ENCODE data around the gene ADAM19. TPM values are rescaled to one million over a fixed set of nuclear protein-coding genes. Genes with fewer than 3 reads are reported as not detected.
"Not testable (repeated sequence)": the region's sequence is repeated elsewhere in the genome, so short reads cannot be mapped to it uniquely, and the experiment has no call there.

The ADAM19 gene
- total and polyA plus RNA-seq, 2 of the 4 experiments (the other 2 are of a cell fraction) = 35.5 to 49.2 TPM

GRCh38 chr5:157431544-157432200, 143.9 kb downstream of the ADAM19 start:
- CTCF ChIA-PET = interaction anchor here (0.6 to 1.3 kb wide), 10 partner anchors 9 to 157 kb away, joined by 3 to 8 read pairs (median 3); no protein-coding TSS in a partner anchor
- ATAC-seq (ENCODE audit: low read depth) (peak; percentile 98), DNase-seq (peak; percentile 69)
- POLR2A ChIA-PET (ENCODE audit: unreplicated experiment) = no interaction called here
- H3K18ac ChIP-seq (ENCODE audit: low read depth, low read length) = no peak overlapping the region
- H3K9me1 ChIP-seq (ENCODE audit: insufficient read depth, low read length) = no peaks in the 10 kb centered on the region
- no peak overlapping the region for H4K5ac ChIP-seq (ENCODE audit: low read depth, low read length)
- intact Hi-C loops (cut with micrococcal nuclease) (loop anchor here (1.0 to 2.0 kb wide), 5 partner anchors 45 to 312 kb away; partner anchors contain the start of gene LSM11), in situ Hi-C loops (cut with MboI; ENCODE audit: low sequenced_read_pairs) (no loop called here), dilution Hi-C loops (cut with HindIII; ENCODE audit: low sequenced_read_pairs, unreplicated experiment) (no loop called here)
- H4K20me1 ChIP-seq (ENCODE audit: insufficient read depth, low read length) = no peaks in the 10 kb centered on the region
- H2BK15ac ChIP-seq (ENCODE audit: low read depth, low read length) = no peak overlapping the region
- H3K27me3 ChIP-seq (ENCODE audit: control insufficient read depth, insufficient read depth, low read length) = no peaks in the 10 kb centered on the region
- no peaks in the 10 kb centered on the region for H3K4me1 ChIP-seq (ENCODE audit: control insufficient read depth, insufficient read depth, low read length)
- H3K14ac ChIP-seq (replicated peaks; ENCODE audit: low read depth, low read length) = no peak overlapping the region
- no peak overlapping the region for H3K9ac ChIP-seq (ENCODE audit: low read depth, low read length)
- no peak overlapping the region for H2AK9ac ChIP-seq (replicated peaks; ENCODE audit: low read depth, low read length, poor library complexity)
- H3K27ac ChIP-seq (ENCODE audit: insufficient read depth, low read length) = no peak overlapping the region
- WGBS, 2 experiments (ENCODE audit: extremely low coverage in 2 of 2, insufficient read length in 1 of 2) = 58% methylated on average over 2 of the region's 4 CpGs; no CpG with 5 or more reads in 1 of the 2 experiments
- H2BK120ac ChIP-seq (ENCODE audit: low read depth, low read length) = peak overlapping the region; percentile 14; the same call in 1 of the 2 replicates
- peak; percentile 72 for TF ChIP-seq SMC3 (IDR thresholded peaks at IDR 0.05; ENCODE audit: low read depth, low read length)
- no peak for TF ChIP-seq POLR2A (IDR thresholded peaks at IDR 0.05; ENCODE audit: low read depth, low read length)
- no peak for TF ChIP-seq MAFK (IDR thresholded peaks at IDR 0.05; ENCODE audit: low read depth, low read length)
- peak; percentile 65 for TF ChIP-seq RAD21 (IDR thresholded peaks at IDR 0.05; ENCODE audit: low read length)
- peak; percentile 59 for TF ChIP-seq CTCF (conservative IDR thresholded peaks at IDR 0.05; ENCODE audit: low read depth, low read length)
- BruUV-seq (replicated peaks) = no TSS peak
- no peak overlapping the region for H2BK20ac ChIP-seq (ENCODE audit: low read depth, low read length)
- H4K91ac ChIP-seq (ENCODE audit: insufficient read depth, low read depth, low read length) = no peak overlapping the region
- H3K4me3 ChIP-seq (ENCODE audit: insufficient read depth, low read depth, low read length) = no peak overlapping the region
- no peak overlapping the region for H2BK5ac ChIP-seq (ENCODE audit: low read depth, low read length, poor library complexity, severe bottlenecking)
- no peak overlapping the region for H3K4me2 ChIP-seq (ENCODE audit: low read depth, low read length)
- H4K8ac ChIP-seq (ENCODE audit: low read depth in 2 of 2, low read length in 2 of 2) = no peak overlapping the region; a peak in 1 of 4 replicates
- no peaks in the 10 kb centered on the region for H3K36me3 ChIP-seq (ENCODE audit: control insufficient read depth, insufficient read depth, low read length)
- no peak overlapping the region for H2AFZ ChIP-seq (replicated peaks; ENCODE audit: low read length, poor library complexity)
- H2AK5ac ChIP-seq (ENCODE audit: low read depth, low read length) = no peak overlapping the region
- no peak overlapping the region for H3K56ac ChIP-seq (ENCODE audit: extremely low read depth, insufficient read depth, low read length)
- H3K79me1 ChIP-seq (ENCODE audit: low read depth in 1 of 2, low read length in 2 of 2) = no peaks in the 10 kb centered on the region
- no peaks in the 10 kb centered on the region for H3K9me3 ChIP-seq (ENCODE audit: control insufficient read depth, insufficient read depth, low read length)
- no peak overlapping the region for H3K23ac ChIP-seq (ENCODE audit: low read depth, low read length)
- H3K4ac ChIP-seq (ENCODE audit: low read depth, low read length) = no peak overlapping the region; the same call in 1 of the 2 replicates

- H3K4me1 ChIP-seq (ENCODE audit: control insufficient read depth, insufficient read depth, low read length); H4K8ac ChIP-seq (ENCODE audit: low read depth in 2 of 2, low read length in 2 of 2); BruUV-seq (replicated peaks); H3K27ac ChIP-seq (ENCODE audit: insufficient read depth, low read length); H2AK5ac ChIP-seq (ENCODE audit: low read depth, low read length); ATAC-seq (ENCODE audit: low read depth); dilution Hi-C loops (cut with HindIII; ENCODE audit: low sequenced_read_pairs, unreplicated experiment); H2BK15ac ChIP-seq (ENCODE audit: low read depth, low read length); CTCF ChIA-PET; H4K91ac ChIP-seq (ENCODE audit: insufficient read depth, low read depth, low read length); H3K79me1 ChIP-seq (ENCODE audit: low read depth in 1 of 2, low read length in 2 of 2); H3K23ac ChIP-seq (ENCODE audit: low read depth, low read length); H3K9ac ChIP-seq (ENCODE audit: low read depth, low read length); in situ Hi-C loops (cut with MboI; ENCODE audit: low sequenced_read_pairs); H3K9me3 ChIP-seq (ENCODE audit: control insufficient read depth, insufficient read depth, low read length); H2BK120ac ChIP-seq (ENCODE audit: low read depth, low read length); H3K9me1 ChIP-seq (ENCODE audit: insufficient read depth, low read length); H3K36me3 ChIP-seq (ENCODE audit: control insufficient read depth, insufficient read depth, low read length); H4K5ac ChIP-seq (ENCODE audit: low read depth, low read length); H4K20me1 ChIP-seq (ENCODE audit: insufficient read depth, low read length); H3K4ac ChIP-seq (ENCODE audit: low read depth, low read length); DNase-seq; H3K4me3 ChIP-seq (ENCODE audit: insufficient read depth, low read depth, low read length); H3K14ac ChIP-seq (replicated peaks; ENCODE audit: low read depth, low read length); H3K56ac ChIP-seq (ENCODE audit: extremely low read depth, insufficient read depth, low read length); H2BK5ac ChIP-seq (ENCODE audit: low read depth, low read length, poor library complexity, severe bottlenecking); H2AFZ ChIP-seq (replicated peaks; ENCODE audit: low read length, poor library complexity); intact Hi-C loops (cut with micrococcal nuclease); H3K18ac ChIP-seq (ENCODE audit: low read depth, low read length); POLR2A ChIA-PET (ENCODE audit: unreplicated experiment); H3K27me3 ChIP-seq (ENCODE audit: control insufficient read depth, insufficient read depth, low read length); H3K4me2 ChIP-seq (ENCODE audit: low read depth, low read length); H2AK9ac ChIP-seq (replicated peaks; ENCODE audit: low read depth, low read length, poor library complexity); H2BK20ac ChIP-seq (ENCODE audit: low read depth, low read length): not testable (repeated sequence)
- WGBS, 2 experiments (ENCODE audit: extremely low coverage in 2 of 2, insufficient read length in 1 of 2) = 93% methylated on average over 2 of the region's 5 CpGs; no CpG with 5 or more reads in 1 of the 2 experiments
Observed at GRCh38 chr5:157429920-157430319, 145.7 kb downstream of the ADAM19 start.
